Endothelial cell (in vitro differentiated cells): ENCODE results near the gene ST8SIA4. TPM values are rescaled to one million over a fixed set of nuclear protein-coding genes. Genes with fewer than 3 reads are reported as not detected.

Experiments
- DNase-seq: peaks from one replicate; pipeline ENCODE4 v3.0.0; 2021; ENCODE audit warnings: low spot score
- H3K27ac Mint-ChIP-seq: one replicate; pipeline ENCODE4 v1.8.0; 2021; ENCODE audit warnings: mixed read lengths, inconsistent platforms; ENCODE audit not compliant: unreplicated experiment
- H3K27me3 Mint-ChIP-seq: one replicate; pipeline ENCODE4 v1.8.0; 2021; ENCODE audit warnings: mild to moderate bottlenecking, moderate library complexity, mixed read lengths, inconsistent platforms; ENCODE audit not compliant: unreplicated experiment
- H3K36me3 Mint-ChIP-seq: one replicate; pipeline ENCODE4 v1.8.0; 2021; ENCODE audit warnings: mild to moderate bottlenecking, low read depth, mixed read lengths, inconsistent platforms; ENCODE audit not compliant: unreplicated experiment
- H3K4me1 Mint-ChIP-seq: one replicate; pipeline ENCODE4 v1.8.0; 2021; ENCODE audit warnings: mild to moderate bottlenecking, mixed read lengths, inconsistent platforms; ENCODE audit not compliant: unreplicated experiment
- H3K4me3 Mint-ChIP-seq: one replicate; pipeline ENCODE4 v1.8.0; 2021; ENCODE audit warnings: mild to moderate bottlenecking, mixed read lengths, inconsistent platforms; ENCODE audit not compliant: unreplicated experiment
- H3K9me3 Mint-ChIP-seq: one replicate; pipeline ENCODE4 v1.8.0; 2021; ENCODE audit warnings: mixed read lengths, inconsistent platforms; ENCODE audit not compliant: unreplicated experiment
- total RNA-seq: library from RNA; stranded (reverse); fragmentation: NEBNext Ultra II Directional; extraction: Animal tissue kit (Norgen Biotek cat#: 25700); gene quantifications from one replicate; pipeline ENCODE4 v1.2.1, GENCODE V29; 2021; ENCODE audit not compliant: unreplicated experiment
- TF ChIP-seq, protein P1 (sequence below): fragments of 200-600 bp; sonication (generic); IDR thresholded peaks from one replicate; pipeline ENCODE4 v1.5.0; 2021; ENCODE audit warnings: antibody characterized with exemption; ENCODE audit not compliant: unreplicated experiment

Gene ST8SIA4
- total RNA-seq, 1 donor from 2014 or later: 30.3 TPM

DNA sequence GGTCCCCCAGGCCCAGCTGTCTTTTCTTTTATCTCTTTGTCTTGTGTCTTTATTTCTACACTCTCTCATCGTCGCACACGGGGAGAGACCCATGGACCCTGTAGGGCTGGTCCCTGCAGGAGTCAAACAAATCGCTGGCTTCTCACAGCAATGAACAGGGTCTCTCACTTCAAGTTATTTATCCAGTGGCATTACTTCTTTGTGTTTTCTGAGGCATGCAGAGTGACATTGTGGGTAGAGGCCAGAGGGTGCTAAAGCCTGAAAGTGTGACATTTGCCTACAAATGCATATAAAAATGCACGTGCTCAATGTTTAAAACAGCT, 127.6 kb downstream of the ST8SIA4 start:
- Mint-ChIP-seq H3K4me1 (peaks cover 21% of the 10 kb centered on the region), H3K36me3 (no peaks in the 10 kb centered on the region), H3K27ac (no peak overlapping the region), H3K4me3 (no peak overlapping the region), H3K27me3 (peaks cover 2% of the 10 kb centered on the region), H3K9me3 (no peaks in the 10 kb centered on the region)
- TF ChIP-seq, protein P1, sequence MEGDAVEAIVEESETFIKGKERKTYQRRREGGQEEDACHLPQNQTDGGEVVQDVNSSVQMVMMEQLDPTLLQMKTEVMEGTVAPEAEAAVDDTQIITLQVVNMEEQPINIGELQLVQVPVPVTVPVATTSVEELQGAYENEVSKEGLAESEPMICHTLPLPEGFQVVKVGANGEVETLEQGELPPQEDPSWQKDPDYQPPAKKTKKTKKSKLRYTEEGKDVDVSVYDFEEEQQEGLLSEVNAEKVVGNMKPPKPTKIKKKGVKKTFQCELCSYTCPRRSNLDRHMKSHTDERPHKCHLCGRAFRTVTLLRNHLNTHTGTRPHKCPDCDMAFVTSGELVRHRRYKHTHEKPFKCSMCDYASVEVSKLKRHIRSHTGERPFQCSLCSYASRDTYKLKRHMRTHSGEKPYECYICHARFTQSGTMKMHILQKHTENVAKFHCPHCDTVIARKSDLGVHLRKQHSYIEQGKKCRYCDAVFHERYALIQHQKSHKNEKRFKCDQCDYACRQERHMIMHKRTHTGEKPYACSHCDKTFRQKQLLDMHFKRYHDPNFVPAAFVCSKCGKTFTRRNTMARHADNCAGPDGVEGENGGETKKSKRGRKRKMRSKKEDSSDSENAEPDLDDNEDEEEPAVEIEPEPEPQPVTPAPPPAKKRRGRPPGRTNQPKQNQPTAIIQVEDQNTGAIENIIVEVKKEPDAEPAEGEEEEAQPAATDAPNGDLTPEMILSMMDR: no peak
- no peak for DNase-seq

DNA sequence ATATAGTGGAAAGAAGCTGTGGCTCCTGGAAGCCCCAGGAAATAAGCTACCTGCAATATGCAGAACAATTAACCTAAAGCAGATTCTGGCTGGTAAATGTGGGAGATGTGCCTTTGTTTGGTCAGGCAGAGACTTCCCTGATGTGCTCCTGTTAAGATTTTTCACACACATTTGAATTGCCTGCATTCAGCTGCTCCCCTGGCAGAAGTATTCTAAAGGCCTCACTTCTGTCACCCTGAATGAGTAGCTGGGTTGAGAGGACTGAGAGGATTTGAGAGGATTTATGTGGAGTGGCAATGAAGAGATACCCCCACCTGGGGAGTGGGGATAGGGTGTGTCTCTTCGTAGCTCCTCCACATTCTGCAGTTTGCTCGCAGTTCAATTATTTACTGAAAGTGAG, 130.5 kb downstream of the ST8SIA4 start:
- peaks cover 2% of the 10 kb centered on the region for H3K27me3 Mint-ChIP-seq
- H3K36me3 Mint-ChIP-seq: no peaks in the 10 kb centered on the region
- peaks cover 2% of the 10 kb centered on the region for H3K4me1 Mint-ChIP-seq
- H3K4me3 Mint-ChIP-seq: no peak overlapping the region
- TF ChIP-seq, protein P1: no peak
- no peaks in the 10 kb centered on the region for H3K9me3 Mint-ChIP-seq
- no peak for DNase-seq
- H3K27ac Mint-ChIP-seq: no peak overlapping the region

DNA sequence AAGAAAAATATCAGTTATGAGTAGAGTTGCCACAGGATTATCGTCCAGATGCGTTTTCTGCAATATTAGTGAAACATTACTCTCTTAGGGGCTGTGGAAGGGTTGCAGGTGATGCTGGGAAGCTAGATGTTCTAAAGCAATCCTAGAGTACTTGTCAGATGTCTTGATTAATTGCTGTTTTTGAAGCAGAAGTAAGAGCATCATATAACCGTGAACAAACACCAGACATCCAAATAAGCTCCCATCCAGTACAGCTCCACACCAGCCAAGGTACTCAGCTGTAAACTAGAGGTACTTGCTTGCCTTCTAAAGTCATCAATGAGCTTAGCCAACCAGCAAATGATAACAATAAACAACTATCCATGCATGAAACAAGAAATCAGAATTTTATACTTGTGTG, 131.1 kb downstream of the ST8SIA4 start:
- Mint-ChIP-seq H3K9me3 (no peaks in the 10 kb centered on the region), H3K36me3 (no peaks in the 10 kb centered on the region), H3K4me1 (no peaks in the 10 kb centered on the region), H3K27me3 (peaks cover 2% of the 10 kb centered on the region), H3K27ac (no peak overlapping the region), H3K4me3 (no peak overlapping the region)
- TF ChIP-seq, protein P1: no peak
- DNase-seq: no peak

DNA sequence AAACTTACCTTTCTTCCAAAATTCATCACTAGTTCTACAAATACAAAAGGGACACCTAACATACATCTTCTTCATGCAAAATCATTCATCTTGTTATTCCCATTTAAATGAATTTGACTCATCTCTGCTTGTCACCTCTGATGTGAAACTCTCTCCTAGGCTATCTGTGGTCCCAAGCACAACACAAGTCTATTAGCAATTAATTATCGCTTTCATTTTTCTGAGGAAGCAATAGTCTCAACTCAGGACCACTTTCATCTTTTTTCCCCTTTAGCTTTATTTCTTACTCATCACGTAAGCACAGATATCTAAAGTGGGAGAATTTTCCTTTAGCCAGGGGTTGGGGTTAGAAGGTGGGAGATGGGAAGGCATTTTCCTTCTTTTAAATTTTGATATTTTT, 131.9 kb downstream of the ST8SIA4 start:
- no peak for DNase-seq
- Mint-ChIP-seq H3K27ac (no peak overlapping the region), H3K4me1 (no peaks in the 10 kb centered on the region), H3K36me3 (no peaks in the 10 kb centered on the region), H3K4me3 (no peak overlapping the region), H3K9me3 (no peaks in the 10 kb centered on the region), H3K27me3 (peaks cover 2% of the 10 kb centered on the region)
- TF ChIP-seq, protein P1: no peak

DNA sequence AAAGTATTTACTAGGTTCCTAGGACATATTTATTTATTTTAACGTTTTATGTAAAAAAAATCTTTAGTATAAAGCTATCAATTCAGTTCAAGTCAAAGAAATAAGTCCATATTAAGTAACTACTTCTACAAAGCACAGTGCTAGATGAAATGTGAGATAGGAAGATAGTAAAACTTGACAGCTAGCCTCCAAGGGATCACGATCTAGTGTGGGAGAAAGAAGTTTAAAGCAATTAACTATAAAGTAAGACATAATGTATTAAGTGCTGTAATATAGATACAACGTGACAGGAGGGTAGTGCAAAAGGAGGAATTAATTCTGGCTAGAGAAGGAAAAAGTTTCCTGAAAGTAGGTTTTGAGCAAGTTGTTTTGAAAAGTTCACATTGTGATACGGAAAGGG, 134.9 kb downstream of the ST8SIA4 start:
- H3K4me1 Mint-ChIP-seq: no peaks in the 10 kb centered on the region

More for the DNA sequence above, 134.9 kb downstream of the ST8SIA4 start:
- Mint-ChIP-seq H3K36me3 (no peaks in the 10 kb centered on the region), H3K9me3 (no peaks in the 10 kb centered on the region), H3K27ac (no peak overlapping the region), H3K27me3 (no peaks in the 10 kb centered on the region), H3K4me3 (no peak overlapping the region)
- TF ChIP-seq, protein P1: no peak
- DNase-seq: no peak
